ENCODE measurements around the gene LYPD8. TPM values are rescaled to one million over a fixed set of nuclear protein-coding genes. Genes with fewer than 3 reads are reported as not detected.

The LYPD8 gene
- total RNA-seq, 1 donor from 2014 or later: not detected

DNA sequence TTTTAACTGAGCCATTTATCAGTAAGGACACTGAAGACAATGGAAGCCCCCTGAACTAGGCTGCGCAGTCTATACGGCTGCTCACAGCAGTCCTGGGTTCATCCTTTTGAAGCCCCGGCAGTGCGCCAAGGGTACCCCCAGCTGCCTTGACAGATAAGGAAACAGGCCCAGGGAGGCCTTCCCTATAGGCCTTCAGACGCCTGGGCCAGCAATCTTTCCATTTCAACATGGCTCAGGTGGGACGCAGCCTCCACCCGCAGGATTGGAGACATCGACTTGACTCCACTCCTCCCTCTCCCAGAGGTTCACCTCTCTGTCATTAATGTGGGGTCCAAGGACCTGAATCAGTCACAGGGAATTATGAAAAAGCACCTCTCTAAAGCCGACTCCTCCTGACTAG is 2.8 kb upstream of the LYPD8 start:
- ATAC-seq: no peak
- DNase-seq (ENCODE audit: low spot score): no peak

DNA sequence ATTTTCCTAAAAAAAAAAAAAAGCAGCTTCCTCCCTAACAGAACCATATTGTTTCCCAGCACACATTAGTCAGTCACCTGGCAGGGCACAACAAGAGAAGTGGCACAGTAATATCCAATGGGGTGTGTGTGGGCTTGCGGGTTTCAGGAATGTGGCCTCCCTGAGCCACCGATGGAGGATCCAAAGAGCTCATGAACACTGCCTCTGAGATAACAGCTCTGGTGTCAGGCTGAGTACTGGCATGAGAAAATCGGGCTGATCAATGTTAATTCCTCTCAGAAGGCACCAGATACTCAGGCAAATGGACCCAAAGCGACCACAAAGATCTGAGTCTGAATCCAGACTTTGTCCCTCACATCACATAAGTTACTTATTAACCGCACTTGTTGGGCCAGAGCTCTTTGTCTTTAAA is 2.2 kb upstream of the LYPD8 start:
- ATAC-seq (peak; percentile 95), DNase-seq (ENCODE audit: low spot score) (no peak)

GRCh38 chr1:248756636-248757035 is 1.1 kb upstream of the LYPD8 start:
- ATAC-seq (no peak), DNase-seq (ENCODE audit: low spot score) (no peak)

- ATAC-seq (no peak), DNase-seq (ENCODE audit: low spot score) (no peak)
Observed at GRCh38 chr1:248756151-248756550, 592 bp upstream of the LYPD8 start.

- ATAC-seq: no peak
- DNase-seq (ENCODE audit: low spot score): no peak
Observed at GRCh38 chr1:248753708-248754280, 1.8 kb downstream of the LYPD8 start.

DNA sequence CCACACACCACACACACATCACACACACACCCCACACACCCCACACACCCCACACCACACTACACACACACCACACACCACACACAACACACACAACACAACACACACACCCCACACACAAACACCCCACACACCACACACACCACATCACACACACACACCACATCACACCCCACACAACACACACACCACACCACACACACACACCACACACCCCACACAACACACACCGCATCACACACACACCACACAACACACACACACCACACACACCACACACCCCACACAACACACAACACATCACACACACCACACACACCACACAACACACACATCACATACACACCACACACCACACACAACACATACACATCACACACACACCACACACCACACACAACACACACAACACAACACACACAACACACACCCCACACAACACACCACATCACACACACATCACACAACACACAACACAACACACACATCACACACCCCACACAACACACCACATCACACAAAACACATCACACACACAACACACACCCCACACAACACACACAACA is 2.4 kb downstream of the LYPD8 start:
- ATAC-seq: no peak
- no peak for DNase-seq (ENCODE audit: low spot score)

DNA sequence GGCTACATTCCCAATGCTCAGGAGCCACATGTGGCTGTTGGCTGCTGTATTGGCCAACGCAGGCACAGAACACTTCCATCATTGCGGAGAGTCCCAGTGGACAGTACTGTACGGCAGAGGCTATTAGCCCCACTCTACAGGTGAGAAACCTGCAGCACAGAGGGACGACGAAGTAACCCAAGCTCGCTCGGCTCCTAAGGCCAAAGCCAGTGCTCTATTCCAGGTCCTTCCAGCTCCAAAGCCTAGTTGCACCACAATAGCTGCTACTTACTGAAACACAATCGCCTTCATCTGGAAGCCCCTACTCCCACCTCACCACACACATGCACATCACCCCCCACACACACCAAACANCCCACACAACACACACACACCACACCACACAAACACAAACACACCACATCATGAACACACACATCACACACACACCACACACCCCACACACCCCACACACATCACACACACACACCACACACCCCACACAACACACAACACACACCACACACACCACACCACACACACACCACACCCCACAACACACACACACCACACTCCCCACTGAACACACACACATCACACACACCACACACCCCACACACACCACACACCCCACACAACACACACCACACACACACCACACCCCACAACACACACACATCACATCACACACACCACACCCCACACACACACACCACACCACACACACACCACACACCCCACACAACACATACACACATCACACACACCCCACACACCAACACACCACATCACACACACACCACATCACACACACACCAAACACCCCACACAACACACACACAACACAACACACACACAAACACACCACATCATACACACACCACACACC is 3.2 kb downstream of the LYPD8 start:
- ATAC-seq (peak; percentile 33), DNase-seq (ENCODE audit: low spot score) (no peak)

DNA sequence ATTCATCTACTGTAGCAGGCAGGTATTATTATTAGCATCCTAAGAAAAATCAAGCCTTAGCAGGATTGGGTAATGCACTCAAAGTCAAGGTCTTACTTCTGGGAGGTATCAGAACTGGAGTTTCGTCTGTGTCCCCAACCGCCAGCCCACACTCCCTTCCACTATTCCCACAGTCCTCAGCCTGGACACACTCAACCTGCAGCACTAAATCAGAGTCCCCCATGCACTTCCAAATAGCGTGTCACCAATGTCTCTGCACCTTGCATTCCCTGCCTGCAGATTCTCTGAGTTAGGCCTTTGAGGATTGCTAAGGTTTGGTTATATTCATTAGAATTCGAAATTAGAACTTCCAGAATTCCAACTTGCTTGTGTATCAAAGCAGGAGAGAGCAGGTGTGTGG is 3.9 kb downstream of the LYPD8 start:
- DNase-seq (ENCODE audit: low spot score) (no peak), ATAC-seq (no peak)

- no peak for ATAC-seq
- no peak for DNase-seq (ENCODE audit: low spot score)
Observed at GRCh38 chr1:248751142-248751541, 4.4 kb downstream of the LYPD8 start.

- DNase-seq (ENCODE audit: low spot score) (no peak), ATAC-seq (no peak)
Observed at GRCh38 chr1:248750496-248750895, 5.1 kb downstream of the LYPD8 start.

- ATAC-seq (no peak), DNase-seq (ENCODE audit: low spot score) (no peak)
Observed at GRCh38 chr1:248748211-248748610, 7.3 kb downstream of the LYPD8 start.

GRCh38 chr1:248740876-248741275 is 14.7 kb downstream of the LYPD8 start:
- no peak for ATAC-seq
- DNase-seq (ENCODE audit: low spot score): no peak

- DNase-seq (ENCODE audit: low spot score) (no peak), ATAC-seq (no peak)
Observed at GRCh38 chr1:248739572-248740205, 15.9 kb downstream of the LYPD8 start.

DNA sequence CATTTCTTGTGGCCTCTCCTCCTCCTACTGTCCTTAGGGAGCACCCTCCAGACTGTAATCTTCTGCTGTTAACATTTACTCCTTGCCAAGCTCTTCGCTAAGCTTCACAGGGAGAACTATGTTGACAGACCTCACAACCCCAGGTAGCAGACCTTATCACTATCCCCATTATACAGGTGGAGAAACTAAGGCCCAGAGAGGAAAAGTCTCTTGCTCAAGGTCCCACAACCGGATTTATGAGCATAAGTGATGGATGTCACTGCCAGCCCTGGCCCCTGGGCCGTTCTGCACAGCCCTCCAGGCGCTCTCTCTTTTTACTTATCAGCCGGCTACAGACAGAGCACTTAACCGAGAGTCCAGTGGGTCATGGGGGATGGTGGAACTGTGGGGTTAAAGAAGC is 18.1 kb downstream of the LYPD8 start:
- ATAC-seq (no peak), DNase-seq (ENCODE audit: low spot score) (no peak)

DNA sequence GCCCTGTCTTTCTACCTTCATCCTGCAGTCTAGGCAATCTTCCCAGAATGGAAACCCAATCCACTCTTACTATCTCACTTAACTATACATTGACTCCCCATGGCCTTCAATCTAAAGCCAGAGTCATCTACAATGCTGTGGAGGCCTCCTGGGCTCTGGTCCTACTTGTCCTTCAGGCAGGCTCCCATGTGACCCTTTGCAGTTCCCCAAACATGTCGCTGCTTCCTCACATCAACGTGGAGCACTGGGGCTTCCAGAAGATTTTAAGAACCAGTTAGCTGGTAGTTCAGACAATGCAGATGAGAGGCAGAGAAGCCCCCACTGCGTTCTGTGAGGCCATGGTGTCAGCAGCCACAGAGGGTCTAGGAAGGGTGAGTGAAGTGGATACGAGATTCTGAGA is 18.6 kb downstream of the LYPD8 start:
- DNase-seq (ENCODE audit: low spot score) (peak; percentile 40), ATAC-seq (no peak)

DNA sequence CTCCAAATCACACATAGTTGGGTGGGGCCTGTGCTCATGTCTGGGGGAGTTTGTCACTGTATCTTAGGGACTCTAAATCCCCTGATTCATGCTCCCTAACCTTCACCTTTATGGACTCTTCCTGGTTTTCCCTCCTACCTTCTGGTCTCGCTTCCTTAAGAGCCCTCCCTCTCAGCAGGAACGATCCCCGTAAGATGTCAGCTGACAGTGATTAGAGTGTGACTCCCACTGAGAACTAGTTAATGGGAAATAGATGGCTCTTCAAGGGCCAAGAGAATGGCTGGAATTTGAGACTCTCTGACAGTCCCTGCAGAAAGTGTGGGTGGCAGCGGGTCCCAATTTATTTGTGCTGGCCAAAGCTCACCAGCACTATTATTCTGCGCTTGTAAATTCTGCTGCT is 22.0 kb downstream of the LYPD8 start:
- DNase-seq (ENCODE audit: low spot score) (no peak), ATAC-seq (no peak)

GRCh38 chr1:248730507-248731335 is 24.8 kb downstream of the LYPD8 start:
- no peak for DNase-seq (ENCODE audit: low spot score)
- ATAC-seq: no peak

- DNase-seq (ENCODE audit: low spot score): no peak
- no peak for ATAC-seq
Observed at GRCh38 chr1:248714248-248714647, 41.3 kb downstream of the LYPD8 start.

GRCh38 chr1:248710305-248710900 is 45.2 kb downstream of the LYPD8 start:
- DNase-seq (ENCODE audit: low spot score) (no peak), ATAC-seq (no peak)

- DNase-seq (ENCODE audit: low spot score) (no peak), ATAC-seq (no peak)
Observed at GRCh38 chr1:248704606-248705005, 51.0 kb downstream of the LYPD8 start.

DNA sequence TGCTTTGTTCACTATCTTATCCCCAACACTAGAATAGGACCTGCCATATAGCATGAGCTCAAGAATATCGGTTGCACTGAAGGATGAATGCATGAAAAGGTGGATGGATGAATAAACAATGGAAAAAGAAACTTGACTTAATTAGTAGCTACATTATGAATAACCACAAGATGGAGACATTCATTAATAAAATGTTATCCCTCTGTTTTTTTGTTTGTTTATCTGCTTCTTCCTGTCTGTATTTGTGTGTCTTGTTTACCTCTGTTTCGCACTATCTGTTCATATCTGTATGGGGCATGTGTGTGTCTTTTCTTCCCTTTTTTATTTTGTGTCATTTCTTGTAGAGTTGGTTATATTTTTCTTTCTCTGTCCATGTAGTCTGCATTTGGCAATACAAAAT is 51.9 kb downstream of the LYPD8 start:
- ATAC-seq (peak; percentile 35), DNase-seq (ENCODE audit: low spot score) (no peak)
